Hippocampal formation (tissue), 2 donors: Measurements from ENCODE around the gene SAMD4A.
"Not testable (repeated sequence)": the region's sequence is repeated elsewhere in the genome, so short reads cannot be mapped to it uniquely, and the experiment has no call there.

ENCODE experiments used
- DNase-seq, 2 donors: peaks; one replicate each; lab custom pipeline; 2025; lab: John Stamatoyannopoulos, UW

The SAMD4A gene

DNA sequence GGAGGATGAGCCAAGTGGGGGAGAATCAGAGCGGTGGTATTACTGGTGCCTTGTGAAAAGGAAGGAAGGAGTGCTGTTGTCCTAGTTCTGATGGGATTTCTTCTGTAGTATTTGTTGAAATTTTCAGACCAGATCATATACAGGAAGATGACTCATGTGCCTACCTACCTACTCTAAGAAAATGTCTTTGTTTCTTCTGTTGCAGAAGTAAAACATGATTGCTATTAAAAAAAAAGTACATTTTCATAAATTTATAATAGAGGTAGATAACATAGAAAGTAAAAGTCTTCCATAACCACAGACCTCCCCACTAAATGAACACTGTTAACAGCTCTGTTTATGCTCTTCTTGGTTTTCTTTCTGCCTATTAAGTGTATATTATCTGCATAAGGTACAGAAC is 26.9 kb downstream of the SAMD4A start:
- no peak for DNase-seq

DNA sequence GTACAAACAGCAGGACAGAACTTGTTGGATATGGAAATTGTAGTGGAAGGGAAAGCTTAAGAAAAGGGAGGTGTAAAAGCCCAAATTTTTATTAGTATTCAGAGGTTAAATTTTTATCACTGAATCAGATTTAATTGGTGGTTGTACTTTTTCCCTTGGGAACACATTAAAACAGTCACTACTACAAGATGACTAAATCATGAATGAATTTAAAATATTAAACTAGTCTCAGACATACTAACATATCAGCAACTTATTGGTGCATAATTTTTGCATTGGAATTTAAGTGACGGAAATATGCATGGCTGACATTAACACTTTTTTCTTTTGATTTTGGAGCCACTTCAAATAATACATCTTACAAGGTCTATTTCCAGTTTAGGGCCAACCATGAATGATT is 27.6 kb downstream of the SAMD4A start:
- no peak for DNase-seq

DNA sequence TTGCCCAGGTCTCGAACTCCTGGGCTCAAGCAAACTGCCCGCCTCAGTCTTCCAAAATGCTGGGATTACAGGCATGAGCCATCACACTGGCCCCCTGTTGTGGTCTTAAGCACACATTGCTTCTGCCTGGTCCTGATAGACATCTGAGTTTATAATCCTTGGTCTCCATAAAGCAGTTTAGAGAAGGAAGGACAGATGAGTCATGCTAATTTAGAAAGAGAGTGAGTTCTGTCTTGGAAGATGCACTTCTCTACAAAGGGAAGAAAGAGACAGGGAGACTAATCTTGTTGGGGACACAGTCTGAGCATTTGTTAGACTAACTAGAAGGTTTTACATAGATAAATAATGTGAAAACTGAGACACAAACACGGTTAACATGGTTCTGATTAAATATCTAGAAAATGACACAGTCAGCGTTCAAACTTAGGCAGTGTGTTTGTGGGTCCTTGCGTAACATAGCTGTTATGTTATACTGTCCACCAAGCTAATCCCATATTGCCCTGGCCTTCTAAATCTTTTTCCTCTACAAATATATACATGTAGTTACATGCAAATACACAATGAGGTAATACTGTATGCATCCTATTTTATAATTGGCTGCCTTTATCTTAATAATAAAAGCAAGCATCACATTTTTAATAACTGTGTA is 31.0 kb downstream of the SAMD4A start:
- DNase-seq = no peak

DNA sequence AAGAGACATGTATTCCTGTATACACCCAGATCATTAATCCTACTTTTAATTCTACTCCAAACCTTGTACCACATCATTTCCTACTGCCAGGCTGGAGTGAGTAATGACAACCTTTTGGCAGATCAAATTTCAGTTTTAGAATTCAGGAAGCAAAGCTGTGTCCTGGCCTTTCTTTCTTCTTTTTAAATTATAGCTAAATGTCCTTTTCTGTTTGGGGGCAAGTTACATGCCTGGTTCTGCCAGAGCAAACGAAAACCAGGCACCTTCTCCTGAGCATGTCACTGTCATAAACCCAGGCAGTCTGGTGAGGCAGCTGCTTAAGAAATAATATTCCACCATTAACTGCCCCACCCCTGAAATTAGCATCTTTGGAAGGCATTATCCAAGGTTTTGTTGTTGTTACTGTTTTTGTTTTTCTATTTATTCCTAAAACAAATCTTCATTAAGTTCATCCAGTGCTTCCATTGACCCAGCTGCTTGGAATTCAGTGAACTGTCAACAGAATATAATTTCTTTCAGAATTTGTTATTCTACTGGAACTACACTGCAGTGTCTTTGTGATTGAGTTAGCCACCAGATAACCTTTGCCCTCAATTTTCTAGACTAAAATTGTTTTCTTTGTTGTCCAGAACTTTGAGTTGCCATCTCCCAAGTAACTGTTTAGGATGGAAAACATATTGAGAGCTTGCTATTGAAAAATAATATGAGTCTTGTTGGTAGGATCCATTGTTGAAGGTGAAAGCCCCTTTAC is 33.2 kb downstream of the SAMD4A start:
- no peak for DNase-seq

DNA sequence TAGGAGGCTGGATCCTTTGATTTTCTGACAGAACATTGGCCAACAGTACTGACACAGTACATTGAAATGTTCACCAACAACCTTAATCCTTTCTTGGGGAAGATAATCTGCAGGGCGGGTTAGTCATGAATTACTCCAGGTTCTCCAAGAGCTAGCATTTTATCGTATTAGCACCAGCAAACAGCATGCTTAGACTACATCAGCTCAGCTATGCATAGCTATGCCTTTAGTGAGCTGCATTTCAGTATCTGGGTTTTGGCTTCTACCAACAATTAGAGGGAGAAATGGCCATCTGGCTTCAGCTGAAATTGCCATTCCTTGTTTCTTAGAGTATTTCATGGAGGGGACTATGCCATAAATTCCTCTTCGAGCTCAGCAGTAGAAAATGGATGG is 33.8 kb downstream of the SAMD4A start:
- no peak for DNase-seq

DNA sequence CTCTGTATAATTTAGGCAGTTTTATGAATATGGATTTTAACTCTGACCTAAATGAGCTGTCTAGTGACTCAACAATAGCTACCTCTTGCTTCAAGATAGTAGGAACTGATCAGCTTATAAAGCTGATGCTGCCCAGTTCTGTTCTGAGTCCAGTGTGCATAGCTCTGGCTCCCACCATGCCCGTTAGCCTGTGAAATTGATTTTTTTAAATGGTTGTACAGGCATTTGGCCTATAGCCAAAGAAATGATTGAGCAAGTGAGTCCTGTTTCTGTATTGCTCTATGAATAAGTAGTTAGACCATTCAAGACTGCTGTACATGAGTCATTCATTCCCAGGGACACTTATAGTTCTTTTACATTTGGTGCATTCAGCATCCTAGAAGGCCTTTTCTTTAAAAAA is 36.4 kb downstream of the SAMD4A start:
- DNase-seq = no peak

DNA sequence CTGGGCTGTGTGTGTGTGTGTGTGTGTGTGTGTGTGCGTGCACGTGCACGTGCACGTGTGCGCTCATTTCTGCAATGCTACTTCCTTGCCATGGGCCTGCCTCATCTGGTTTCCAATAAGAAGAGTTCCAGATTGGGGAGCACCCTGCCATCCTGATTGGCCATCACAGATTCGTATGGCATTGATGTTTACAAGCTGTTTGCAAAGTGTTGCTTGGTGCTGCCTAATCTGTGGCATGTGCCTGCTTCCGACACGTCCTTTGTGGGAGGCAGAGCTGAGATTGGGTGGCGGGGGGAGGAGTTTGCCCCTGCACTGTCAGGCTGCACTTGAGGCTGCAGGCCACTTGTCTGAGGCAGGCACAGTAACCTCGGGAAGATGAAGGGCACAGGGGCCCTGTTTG is 39.2 kb downstream of the SAMD4A start:
- no peak for DNase-seq

DNA sequence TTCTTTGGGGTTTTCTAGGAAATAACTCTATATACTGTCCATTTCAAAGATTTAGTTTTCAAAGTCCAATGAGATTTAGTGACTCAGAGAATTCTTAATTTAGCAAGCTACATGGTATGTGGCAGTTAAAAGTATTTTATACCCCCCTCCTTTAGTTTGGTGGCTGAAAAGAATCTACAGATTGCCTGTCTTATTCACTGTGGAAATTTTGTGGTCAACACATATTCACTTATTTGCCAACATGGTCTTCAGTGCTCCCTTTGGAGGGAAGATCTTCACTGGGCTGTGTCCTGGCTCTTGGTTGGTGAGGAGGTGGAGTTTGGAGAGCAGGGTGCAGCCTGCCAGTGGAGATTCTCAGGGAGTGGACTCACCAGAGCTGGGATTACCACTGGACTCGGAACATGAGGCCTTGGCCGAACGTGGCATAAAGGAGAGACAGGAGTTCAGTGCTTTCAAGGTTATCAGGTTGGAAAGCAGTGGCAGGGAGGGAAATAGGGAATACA is 39.8 kb downstream of the SAMD4A start:
- no peak for DNase-seq

DNA sequence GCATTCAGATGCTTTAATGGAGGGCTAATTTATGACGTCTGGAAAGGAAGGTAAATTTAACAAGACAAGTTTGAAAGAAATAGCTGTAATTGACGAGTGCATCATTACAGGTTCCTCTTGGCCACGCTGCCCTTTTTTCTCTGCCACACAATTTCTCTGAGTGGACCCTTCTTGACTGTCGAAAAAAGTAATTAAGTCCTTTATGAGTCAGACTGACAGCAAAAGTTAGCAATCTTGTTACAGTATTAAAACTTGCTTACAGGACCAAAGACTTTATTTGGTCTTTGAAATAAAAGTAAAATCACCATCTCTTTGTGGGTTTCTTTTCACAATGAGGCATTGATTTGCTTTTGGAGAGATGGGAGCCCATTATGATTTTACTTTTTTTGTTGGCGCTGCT is 42.6 kb downstream of the SAMD4A start:
- DNase-seq = no peak

DNA sequence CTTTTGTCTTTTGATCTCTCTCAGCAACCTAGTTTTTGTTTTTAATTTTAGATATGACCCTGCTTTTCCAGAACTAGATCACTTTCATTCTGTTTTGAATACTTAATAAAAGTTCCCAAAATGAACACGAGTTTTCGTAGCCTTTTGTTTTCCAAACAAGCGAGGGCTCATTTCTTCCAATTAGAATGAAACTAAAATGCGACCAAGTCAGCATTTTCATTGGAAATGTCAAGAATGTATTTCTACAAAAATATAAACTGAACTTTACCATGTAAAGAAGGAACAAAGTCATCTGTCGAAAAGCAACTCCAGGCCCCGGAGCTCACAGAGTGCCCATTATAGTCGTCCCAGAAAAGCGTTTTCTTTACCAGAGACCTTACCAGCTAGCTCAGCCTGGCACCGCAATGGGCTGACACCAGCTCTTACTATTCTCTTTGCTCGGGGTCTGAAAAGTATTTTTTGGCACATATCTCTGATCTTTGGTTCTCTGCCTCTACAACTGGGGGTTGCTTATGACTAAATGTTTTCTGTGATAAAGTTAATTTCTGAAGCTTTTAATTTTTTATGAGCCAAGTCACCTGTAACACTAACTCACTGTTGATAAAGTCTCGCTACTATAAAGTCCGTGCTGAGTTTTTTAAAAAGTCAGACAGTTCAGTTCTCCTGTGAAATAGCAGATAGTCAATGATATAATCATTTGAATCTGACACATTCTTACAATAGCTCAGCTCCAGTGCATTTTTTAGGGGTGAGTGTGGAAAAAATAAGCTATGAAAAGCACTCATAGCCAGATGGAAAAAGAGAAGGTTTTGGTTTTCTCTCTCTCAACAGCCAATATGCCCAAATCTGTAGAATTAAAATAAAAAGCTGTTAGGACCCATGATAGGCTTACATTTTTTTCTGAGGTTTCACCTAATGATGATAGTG is 43.4 kb downstream of the SAMD4A start:
- peak in 1 of 2 donors; percentile 3 for DNase-seq

DNA sequence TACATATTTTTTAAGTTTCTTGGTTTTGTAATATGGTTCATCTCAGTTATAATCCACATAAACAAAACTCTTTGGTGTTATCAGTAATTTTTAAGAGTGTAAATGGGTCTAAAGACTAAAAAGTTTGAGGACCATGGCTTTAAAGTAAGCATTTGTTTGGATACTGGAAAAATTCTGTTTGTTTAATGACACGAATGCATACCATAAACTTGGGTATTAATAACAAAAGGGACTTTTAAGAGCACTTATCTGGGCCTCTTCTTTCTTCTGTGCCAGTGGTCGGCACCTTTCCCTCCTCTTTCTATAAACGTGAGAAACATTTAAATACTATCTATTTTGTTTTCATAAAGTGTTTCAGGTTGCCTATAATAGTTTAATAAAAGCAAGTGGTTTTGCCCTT is 47.4 kb downstream of the SAMD4A start:
- no peak for DNase-seq

DNA sequence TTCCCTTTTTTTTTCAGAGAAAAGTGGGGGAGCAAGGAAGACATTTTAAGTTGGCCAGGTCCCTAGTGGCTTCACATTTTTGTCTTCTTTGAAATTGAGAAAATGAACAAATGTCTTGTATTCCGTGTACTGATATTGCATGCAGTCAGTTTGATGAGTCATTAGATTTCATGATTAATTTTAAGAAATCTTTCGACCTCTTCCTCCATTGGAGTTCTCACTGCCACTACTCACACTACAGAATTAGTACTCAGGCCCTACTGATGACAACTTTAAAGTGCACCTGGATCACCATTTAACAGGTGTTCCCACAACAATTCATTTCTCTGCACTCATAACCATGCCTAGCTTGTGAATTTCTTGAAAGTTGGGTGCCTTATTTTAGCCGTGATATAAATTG is 50.5 kb downstream of the SAMD4A start:
- no peak for DNase-seq

DNA sequence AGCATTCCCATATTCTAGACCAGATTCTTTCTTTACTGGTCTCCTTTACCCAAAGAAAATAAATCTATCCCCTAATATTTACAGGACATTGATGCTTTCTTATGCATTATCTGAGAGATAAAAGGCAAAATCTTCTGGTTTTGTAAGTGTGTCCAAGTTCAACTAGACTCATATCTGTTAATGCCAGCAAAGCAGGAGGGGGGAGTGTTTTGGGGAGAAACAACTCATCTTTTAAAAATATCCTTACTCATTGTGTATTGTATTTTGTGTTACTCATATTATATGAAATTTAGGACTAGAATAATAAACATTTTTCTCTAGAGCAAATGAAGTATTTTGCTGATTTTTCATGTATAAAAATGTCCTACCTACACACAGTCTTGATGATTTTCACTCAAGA is 54.8 kb downstream of the SAMD4A start:
- DNase-seq = no peak

DNA sequence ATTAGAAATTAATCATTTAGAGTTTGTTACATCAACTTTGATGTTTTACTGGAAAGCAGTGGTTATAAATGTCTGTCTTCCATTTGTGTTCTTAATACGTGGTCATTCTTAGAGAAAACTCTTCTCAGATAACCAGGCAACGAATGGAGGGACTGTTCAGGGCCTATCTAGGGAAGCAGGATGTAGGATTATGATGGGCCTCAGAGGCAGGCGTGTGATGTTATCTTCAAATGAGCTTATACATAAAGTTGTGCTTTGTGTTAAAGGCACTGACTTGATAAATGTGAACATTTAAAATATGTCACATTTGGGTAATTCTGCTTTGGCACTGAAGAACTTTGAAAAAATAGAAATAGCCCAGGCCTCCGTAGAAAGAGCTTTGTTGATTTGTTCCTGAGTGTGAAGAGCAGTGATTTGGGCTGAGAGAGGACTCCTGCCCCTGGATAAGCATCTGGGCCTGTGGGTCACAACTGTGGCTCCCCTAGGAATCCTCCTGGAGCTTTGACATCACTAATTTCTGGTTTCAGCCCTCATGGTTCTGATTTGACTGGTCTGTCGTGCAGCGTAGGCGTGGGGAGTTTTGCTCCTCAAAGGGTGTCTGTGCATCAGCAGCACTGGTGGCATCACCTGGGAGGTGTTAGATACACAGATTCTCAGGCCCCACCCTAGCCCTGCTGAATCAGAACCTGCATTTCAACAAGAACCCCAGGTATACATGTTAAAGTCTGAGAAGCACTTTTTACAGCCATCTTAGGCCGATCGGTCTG is 55.4 kb downstream of the SAMD4A start:
- DNase-seq = no peak

DNA sequence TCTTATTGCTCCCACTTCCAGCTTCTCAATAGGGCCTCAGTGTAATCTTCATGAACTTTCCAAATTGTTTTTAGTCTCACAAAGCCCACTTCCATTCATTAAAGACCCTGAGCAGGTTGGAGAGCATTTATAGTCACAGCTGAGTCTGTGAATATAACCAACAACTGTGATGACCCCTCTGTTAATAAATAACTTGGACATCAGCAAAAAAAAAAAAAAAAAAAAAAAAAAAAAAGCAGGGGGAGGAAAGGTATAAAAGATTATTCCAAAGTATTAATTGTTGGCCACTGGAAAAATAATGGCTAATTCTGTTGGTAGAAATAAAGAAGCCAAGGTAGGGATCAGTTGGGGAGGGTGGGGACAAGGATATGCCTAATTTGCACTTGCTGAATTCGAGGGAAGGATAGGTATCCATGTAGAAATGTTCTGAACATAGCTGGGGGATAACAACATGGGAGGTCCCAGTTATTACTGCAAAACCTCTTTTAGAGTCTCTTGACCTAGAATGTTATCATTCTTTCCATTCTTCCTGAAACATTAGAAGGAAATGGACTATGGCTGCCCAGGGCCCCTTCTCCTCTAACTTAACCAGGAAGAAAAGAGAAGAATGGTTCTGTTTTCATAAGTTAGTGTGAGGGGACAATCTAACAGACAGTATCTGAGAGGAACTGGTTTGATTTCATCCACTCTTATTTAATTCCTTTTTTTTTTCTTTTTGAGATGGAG is 56.5 kb downstream of the SAMD4A start:
- DNase-seq = no peak

DNA sequence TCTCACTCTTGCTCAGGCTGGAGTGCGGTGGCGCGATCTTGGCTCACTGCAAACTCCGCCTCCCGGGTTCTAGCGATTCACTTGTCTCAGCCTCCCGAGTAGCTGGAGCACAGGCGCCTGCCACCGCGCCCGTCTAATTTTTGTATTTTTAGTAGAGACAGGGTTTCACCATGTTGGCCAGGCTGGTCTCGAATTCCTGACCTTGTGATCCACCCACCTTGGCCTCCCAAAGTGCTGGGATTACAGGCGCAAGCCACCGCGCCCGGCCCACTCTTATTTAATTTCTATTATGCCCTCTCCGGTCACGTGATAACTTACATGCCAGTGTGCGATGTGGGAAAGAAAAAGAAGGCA is 57.1 kb downstream of the SAMD4A start:
- DNase-seq = not testable (repeated sequence)

DNA sequence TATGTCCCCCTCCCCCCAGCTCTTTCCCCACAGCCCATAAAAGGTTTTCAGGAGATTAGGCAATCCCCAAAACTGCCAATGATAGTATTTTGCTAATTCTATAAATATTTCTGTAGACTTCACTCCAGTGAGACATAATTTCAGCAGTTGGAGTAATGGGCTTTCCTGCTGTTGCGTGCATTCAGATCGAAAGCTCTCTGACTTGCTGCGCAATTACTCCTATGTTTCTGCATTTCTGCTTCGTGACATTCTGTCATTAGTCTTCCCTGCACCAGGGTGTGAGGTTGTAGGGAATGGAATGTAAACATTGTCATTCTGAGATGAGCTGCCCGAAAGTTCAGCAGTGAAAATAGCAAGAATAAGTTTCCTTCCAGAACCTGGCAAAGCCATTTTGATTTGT is 58.2 kb downstream of the SAMD4A start:
- DNase-seq = no peak

DNA sequence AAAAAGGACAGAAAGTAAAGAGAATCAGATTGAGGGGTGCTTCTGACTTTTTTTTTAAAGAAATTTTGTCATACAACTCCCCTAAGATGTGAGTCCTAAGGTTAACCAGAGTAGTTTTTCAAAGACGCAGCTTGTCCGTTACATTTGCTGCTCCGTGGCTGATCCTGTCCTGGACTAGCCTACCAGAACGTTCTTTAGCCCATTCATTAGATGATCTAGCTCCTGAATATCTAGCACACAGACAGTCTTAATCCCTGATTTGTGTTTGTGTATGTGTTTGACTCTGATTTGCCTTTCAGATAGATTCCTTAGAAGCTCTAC is 60.3 kb downstream of the SAMD4A start:
- DNase-seq = no peak

DNA sequence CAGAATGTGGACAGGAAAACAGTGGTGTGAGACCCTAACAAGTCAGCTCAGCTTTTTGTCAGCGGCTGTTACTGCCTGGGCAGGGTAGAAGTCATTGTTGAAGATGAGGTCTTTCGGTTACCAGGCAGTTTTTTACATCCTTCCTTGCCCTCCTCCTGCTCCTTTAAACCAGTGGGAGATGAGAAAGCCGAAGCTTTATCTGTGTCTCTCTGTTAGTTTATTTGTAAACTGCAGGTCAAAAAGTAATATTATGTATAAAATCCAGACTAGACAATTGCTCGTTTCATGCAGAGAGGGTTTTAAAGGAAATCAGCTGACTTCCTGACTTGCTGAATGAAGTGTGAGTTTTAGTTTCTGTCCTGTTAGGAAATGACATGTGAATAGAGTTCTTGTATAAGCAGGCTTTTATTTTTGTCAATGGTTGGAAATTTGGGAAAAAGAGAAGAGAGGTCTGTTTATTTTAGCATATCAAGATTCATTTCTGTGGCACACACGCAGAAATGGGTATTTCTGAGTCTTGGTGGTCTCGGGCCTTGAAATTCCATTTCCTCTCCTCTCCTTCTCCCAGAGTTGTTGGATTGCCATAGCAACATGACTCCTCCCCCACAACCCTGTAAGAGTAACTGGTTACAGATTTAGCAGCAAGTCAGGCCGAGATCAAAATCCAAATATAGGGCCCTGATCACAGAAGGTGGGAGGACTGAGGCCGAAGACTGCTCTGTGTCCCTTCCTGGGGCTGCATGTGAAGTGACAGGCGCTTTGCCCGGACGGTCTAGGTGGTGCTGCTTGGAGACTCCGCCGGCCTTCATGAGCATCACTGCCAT is 60.8 kb downstream of the SAMD4A start:
- DNase-seq = peak; percentile 21 to 65

DNA sequence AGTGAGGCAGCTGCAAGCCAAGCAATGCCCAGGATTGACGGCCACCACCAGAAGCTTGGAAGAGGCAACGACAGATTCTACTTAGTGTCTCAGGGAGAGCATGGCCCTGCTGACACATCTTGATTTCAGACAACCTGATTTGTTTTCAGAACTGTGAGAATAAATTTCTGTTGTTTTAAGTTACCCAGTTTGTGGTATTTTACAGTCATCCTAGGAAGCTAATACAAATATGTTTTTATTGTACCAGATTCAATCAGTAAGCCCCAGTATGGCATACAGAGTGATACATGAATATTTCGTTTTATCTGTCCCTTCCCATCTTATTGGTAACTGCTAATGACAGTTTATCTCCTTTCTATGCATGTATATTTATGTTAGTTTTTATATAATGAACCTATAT is 62.3 kb downstream of the SAMD4A start:
- no peak for DNase-seq
